NK-92 treated with Interleukin-12 subunit alpha and Interleukin-12 subunit beta, amount 100 ng/mL, for 24 hours (cell line): ENCODE results near the gene PRKCE.

Experiments used
- DNase-seq: peaks from one replicate; lab custom pipeline; 2025; lab: John Stamatoyannopoulos, UW

PRKCE gene

DNA sequence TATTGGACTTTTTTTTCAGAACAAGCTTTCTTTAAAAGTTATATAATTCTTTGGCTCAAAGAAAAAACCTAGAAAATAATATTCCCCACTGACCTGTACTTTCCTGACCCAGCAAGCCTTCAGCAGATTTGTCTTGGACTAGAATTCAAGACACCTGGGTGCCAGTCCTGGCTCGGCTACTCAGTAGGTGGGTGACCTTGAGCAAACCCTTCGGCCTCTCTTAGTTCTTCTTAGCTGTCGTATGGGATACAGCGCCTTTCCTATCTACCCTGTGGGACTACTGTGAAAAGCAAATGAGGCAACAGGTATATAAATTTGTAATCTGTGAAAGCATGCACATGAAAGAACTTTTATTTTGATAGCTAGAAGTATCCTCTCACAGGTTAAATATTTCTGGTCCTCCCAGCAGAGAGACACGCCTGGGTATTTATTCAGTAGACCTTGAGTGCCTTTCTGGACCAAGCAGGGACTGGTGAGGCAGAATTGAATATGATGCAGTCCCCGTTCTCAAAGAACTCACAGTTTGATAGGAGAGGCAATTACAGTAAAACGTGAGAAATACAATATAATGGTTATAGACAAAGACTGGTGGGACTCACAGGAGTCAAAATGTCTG is 576.3 kb downstream of the PRKCE start:
- no peak for DNase-seq

DNA sequence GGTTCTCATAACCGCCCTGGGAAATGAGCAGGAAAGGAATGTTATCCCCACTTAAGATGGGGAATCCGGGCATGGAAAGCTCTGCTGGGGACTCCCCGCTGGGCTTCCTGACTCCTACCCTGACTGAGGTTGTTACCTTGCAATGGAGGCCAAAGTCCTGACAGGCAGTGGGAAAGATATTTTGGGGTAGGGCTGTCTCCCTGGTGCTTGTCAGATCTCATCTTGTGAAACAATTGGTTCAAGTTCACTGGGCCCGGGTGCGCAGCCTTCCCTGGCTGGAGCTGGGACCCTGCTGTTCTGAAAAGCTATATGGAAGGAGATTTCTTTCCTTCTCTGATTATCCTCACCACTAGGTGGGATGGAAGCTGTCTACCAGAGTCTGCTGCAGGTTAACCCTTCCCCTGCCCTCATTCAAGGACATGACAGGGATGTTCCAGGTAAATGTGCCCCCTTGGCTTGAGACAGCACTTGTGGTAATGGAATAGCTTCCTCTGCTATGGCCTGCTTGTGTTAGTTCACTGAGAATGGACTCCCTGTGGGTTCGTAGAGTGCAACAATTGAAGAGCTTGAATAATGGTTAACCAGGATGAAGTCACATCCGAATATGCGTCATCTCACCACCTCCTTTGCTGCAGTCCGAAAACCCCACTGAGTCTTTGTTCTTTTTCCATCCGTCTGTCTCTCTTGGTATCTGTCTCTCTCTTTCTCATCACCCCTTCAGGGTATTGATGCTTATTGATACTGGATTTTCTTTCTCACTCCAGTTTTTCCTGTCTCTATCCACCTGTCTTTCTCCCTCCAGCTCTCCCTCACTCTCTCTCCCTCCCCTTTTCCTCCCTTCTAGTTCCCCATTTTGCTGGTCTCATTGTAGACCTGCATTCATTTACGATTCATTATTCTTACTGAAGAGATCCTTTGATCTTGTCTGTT is 577.9 kb downstream of the PRKCE start:
- no peak for DNase-seq

DNA sequence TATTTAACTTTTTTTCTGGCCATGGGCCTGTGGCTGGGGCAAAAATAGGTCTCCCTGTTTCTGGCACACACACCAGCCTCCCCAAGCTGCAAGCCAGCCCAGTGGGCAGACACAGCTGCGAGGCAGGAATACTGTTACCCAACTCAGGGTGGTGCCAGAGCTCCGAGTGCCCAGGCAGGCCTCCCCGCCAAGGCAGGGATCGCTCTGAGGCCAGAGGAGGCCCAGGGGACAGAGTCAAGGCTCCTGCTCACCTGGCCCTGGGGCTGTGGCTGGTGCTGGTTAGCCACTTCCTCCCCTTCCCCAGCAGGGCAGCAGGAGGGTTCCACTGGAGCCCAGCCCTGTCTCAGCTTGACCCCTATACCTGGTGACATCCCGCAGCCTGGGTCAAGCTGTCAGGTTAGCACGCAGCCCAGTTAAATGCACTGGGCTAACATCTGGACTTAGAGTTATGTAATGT is 578.7 kb downstream of the PRKCE start:
- DNase-seq = no peak

DNA sequence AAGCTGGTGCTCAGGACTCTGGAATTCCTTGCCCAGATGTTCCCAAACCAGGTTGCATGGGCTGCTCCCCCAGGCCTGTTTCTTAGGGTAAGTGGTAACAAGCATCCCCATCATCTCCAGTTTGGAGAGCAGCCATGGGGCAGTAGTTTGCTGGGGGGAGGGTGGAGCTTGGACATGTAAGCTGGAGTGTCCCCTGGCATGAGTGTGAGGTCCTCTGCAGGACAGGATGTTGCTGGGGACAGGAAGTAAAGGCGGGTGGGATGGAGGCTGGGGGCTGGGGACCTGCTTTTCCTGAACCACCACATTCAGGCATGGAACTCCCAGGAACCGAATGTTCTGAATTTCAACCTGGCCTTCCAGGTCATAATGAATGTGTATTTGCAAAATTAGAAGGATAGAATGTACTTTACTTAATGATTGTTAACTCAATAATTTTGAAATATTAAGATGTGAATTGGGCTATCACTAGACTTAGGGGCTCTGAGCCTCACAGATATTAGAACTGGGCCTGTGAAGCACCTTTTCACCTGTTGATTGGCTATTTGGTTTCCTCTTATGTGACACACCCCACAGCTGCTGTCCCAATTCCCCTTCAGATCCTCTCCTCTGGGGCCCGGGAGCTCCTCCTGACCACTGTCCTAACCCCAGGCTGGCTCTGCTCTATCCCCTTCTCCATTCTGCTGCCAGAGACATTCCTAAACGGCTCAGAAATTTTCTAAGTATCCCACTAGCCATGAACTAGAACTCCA is 579.4 kb downstream of the PRKCE start:
- no peak for DNase-seq

DNA sequence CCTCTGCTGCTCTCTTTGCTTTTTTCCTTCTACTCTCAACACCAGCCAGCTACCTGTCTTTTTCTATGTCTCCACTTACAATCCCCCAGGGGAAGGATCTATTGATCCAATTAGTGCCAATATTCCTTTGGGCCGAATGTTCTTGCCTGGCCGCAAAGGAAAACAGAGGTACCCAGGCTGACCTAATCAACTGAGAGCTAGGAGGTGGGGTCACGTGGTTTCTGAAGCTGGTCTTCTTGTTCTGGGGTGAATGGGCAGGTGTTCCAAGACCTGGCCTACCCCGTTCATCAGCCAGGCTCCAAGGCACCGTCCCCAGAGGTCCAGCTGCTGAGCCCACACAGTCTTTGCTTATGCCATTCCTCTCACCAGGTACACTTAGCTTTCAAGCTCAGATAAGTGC is 580.2 kb downstream of the PRKCE start:
- no peak for DNase-seq

DNA sequence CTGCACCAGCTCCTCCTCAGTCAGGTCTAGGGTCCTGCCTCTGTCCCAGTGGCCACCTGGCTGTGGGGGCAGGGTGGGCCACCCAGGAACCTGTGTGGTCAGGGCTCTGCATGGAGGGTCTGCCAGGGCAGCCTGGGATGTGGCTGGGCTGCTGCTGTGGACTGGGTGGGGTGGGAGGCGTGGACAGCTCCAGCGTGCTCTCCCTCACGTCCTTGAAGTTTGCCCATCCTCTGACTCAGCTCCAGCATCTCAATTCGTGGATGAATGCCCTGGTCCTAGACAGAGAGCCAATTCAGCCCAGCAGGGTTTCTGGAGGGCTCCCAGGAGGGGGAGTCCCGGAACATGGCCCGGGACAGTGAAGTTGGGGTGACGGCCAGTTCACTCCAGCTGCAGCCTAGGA is 581.4 kb downstream of the PRKCE start:
- DNase-seq = no peak

DNA sequence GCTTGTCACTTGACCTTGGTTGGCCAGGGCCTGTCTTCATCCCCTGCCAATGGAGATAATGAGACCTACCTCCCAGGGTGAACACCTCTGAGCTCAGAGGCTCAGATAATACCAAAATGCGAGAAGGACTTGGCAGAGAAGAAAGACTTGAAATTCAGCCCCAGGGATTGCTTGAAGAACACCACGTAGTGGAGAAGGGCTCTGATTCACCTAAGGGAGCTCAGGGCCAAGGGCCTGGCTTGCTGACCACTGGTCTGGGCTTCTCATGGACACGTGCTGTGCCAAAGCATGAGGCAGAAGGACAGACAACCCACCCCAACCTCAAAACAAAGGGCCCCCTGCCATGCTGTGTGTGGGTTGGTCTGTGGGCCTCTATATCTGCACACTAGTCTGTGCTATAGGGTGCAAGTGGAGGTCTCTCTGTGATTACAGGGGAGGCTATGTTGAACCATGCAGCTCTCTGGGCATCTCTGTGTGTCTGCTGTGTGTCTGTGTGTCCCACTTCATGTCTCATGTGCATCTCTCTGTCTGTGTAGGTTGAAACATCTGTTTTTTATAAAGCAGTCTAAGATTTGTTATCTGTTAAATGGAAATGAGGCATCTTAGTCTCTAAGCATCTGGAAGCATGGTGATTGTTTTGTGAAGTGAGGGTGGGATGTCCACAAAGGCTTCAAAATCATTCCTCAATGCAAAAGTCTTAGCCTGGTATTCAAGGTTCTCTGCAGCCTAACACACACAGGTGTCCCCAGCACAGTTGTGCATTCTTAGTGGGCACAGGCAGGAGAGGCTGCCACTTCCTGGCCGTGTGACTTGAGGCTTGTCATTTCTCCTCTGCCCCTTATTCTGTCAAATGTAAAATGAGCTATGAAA is 584.8 kb downstream of the PRKCE start:
- no peak for DNase-seq

DNA sequence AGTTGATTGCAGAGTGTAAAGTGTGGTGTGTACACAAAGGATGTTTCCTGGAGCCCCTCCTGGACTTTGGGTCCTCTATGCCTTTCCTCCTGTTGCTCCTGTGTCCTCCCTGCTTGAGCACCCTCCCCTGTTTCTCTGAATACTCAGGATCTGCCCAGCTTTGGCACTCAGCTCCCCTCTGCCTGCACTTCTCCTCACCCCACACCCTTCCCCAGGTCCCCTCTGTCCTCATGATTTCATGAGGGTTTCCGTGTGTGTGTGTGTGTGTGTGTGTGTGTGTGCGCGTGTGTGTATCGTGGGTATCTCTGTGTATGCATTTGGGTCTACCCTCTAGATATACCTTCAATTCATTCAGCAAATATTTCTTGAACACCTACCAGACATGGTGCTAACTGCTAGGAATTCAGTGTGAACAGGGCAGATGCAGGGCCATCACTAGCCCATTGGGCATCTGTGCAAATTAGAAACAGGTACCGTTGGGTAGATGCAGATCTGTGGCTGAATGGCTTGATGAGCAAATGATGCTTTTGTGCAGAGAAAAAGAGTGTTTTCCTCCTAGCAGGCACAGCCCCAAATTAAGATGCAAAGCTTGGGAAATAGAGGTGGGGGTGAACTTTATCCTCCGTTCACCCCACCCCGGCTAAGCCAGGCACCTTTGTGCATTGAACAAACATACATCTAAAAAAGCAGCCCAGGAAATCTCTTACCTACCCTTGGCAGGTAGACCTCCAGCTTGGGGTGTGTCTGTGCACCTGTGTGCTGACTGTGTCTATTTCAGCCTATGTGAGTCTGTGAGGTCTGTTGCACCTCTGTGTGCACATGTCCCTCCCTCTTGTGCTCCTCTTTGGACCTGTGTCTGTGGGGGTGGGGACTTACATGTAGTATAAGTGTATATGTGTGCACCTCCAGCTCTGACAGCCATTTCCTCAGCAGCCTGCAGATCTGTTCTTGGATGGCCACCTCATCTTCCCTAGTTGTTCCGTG is 585.7 kb downstream of the PRKCE start:
- DNase-seq = no peak
